SU-DHL-6 (cell line): Measurements from ENCODE around the gene SEMA5A.

Source experiments
- H2AFZ ChIP-seq: fragments of 200-600 bp; sonication (generic); 2 replicates; pipeline ENCODE4 v1.6.1; 2014; ENCODE audit warnings: low read depth, mild to moderate bottlenecking, moderate library complexity, mixed read lengths, antibody characterized with exemption, low read length; ENCODE audit not compliant: severe bottlenecking
- H3F3A ChIP-seq: fragments of 200-600 bp; shearing (Covaris generic); 2 replicates; pipeline ENCODE4 v1.6.0; 2016; ENCODE audit warnings: antibody characterized with exemption, mild to moderate bottlenecking; ENCODE audit not compliant: insufficient read depth
- H3K27ac ChIP-seq: fragments of 200-600 bp; sonication (generic); 2 replicates; pipeline ENCODE4 v1.5.1; 2016; ENCODE audit warnings: low read depth, mild to moderate bottlenecking, low read length, moderate library complexity, mixed read lengths
- H3K27me3 ChIP-seq: fragments of 200-600 bp; sonication (generic), shearing (Covaris generic); 2 replicates; pipeline ENCODE4 v1.6.0; 2014; ENCODE audit warnings: mild to moderate bottlenecking, low read length
- H3K36me3 ChIP-seq: fragments of 200-600 bp; sonication (generic); 2 replicates; pipeline ENCODE4 v1.6.1; 2014; ENCODE audit warnings: mild to moderate bottlenecking, low read length, mixed read lengths
- H3K4me2 ChIP-seq: fragments of 300-600, 200-600 bp; shearing (Covaris generic), sonication (generic); 2 replicates; pipeline ENCODE4 v1.6.0; 2014; ENCODE audit warnings: low read length, low read depth, mild to moderate bottlenecking; ENCODE audit not compliant: poor library complexity, severe bottlenecking
- H3K4me3 ChIP-seq: fragments of 200-600 bp; sonication (generic); 2 replicates; pipeline ENCODE4 v1.5.1; 2014; ENCODE audit warnings: antibody characterized with exemption, low read length, mild to moderate bottlenecking, mixed read lengths; ENCODE audit not compliant: insufficient read depth, poor library complexity, severe bottlenecking
- H3K79me2 ChIP-seq: fragments of 200-600 bp; sonication (generic); 2 replicates; pipeline ENCODE4 v1.6.1; 2014; ENCODE audit warnings: mild to moderate bottlenecking, low read length, moderate library complexity; ENCODE audit not compliant: insufficient read depth
- H3K9ac ChIP-seq: fragments of 200-600 bp; sonication (generic); 2 replicates; pipeline ENCODE4 v1.7.0; 2014; ENCODE audit warnings: mild to moderate bottlenecking, low read length
- H3K9me2 ChIP-seq: fragments of 200-600 bp; sonication (generic); replicated peaks from 2 replicates; pipeline ENCODE4 v1.6.1; 2014; ENCODE audit warnings: low read length; ENCODE audit not compliant: insufficient read depth
- H3K9me3 ChIP-seq: fragments of 200-600 bp; sonication (generic); 2 replicates; pipeline ENCODE4 v1.6.1; 2014; ENCODE audit warnings: low read length, mixed read lengths; ENCODE audit not compliant: insufficient read depth
- H4K20me1 ChIP-seq: fragments of 200-600 bp; sonication (generic); 2 replicates; pipeline ENCODE4 v1.6.1; 2014; ENCODE audit warnings: low read depth, mild to moderate bottlenecking, antibody characterized with exemption, low read length, moderate library complexity, mixed read lengths
- EZH2phosphoT487 ChIP-seq: fragments of 200-600 bp; sonication (generic), shearing (Covaris generic); conservative IDR thresholded peaks from 2 replicates; pipeline ENCODE4 v1.6.1; 2018; ENCODE audit warnings: mild to moderate bottlenecking, antibody characterized with exemption, low read length, moderate library complexity, mixed read lengths
- TF ChIP-seq, protein P1 (sequence below): fragments of 200-600 bp; sonication (generic); IDR thresholded peaks from one replicate; pipeline ENCODE4 v1.5.1; 2017; ENCODE audit warnings: antibody characterized with exemption, mild to moderate bottlenecking, low read length, moderate library complexity; ENCODE audit not compliant: insufficient read depth, poor library complexity, severe bottlenecking

The SEMA5A gene

DNA sequence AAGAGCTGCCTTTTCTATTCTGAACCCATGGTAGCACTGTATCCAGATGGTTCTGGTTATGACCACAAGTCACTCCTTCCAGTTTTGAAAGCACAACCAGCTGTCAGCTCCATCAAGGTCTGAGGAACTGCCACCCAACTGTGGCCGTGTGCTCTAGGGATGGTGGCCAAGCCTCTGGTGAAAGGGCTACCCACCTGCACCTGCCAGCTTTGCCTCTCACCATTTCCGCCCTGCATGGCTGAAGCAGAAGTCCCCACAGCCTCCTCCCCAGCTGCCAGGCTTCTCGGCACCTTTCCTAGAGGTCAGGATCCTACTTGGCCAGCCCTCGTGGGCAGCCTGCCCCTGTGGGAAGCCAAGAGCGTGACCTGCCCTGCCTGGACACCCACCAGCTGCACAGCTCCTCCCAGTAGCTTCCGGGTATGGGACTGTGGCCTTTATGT is 16.8 kb downstream of the SEMA5A start:
- Histone ChIP-seq H3K27me3 (no peaks in the 10 kb centered on the region), H3K27ac (no peak overlapping the region), H3K4me2 (no peak overlapping the region)

DNA sequence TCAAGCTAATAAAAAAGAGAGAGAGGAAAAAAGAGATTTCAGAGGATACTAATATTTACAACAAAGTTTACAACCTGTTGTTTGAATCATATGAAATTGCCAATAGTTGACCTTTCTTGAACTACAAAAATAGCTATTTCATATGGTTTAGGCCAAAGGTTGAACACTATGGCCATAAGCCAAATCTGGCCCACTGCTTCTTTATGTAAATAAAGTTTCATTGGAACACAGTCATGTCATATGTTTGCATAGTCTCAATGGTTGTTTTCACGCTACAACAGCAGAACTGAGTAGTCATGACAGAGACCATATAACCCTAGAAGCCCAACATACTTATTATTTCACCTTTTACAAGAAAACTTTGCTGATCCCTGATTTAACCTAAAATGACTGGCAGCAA is 20.9 kb downstream of the SEMA5A start:
- no peak overlapping the region for H2AFZ ChIP-seq
- no peaks in the 10 kb centered on the region for H3F3A ChIP-seq
- H3K27ac ChIP-seq, result no peak overlapping the region
- H3K36me3 ChIP-seq, result no peaks in the 10 kb centered on the region
- no peaks in the 10 kb centered on the region for H3K9me2 ChIP-seq
- H3K9ac ChIP-seq, result no peak overlapping the region
- no peaks in the 10 kb centered on the region for H3K27me3 ChIP-seq
- no peak overlapping the region for H3K4me2 ChIP-seq
- TF ChIP-seq, protein P1, sequence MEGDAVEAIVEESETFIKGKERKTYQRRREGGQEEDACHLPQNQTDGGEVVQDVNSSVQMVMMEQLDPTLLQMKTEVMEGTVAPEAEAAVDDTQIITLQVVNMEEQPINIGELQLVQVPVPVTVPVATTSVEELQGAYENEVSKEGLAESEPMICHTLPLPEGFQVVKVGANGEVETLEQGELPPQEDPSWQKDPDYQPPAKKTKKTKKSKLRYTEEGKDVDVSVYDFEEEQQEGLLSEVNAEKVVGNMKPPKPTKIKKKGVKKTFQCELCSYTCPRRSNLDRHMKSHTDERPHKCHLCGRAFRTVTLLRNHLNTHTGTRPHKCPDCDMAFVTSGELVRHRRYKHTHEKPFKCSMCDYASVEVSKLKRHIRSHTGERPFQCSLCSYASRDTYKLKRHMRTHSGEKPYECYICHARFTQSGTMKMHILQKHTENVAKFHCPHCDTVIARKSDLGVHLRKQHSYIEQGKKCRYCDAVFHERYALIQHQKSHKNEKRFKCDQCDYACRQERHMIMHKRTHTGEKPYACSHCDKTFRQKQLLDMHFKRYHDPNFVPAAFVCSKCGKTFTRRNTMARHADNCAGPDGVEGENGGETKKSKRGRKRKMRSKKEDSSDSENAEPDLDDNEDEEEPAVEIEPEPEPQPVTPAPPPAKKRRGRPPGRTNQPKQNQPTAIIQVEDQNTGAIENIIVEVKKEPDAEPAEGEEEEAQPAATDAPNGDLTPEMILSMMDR, result no peak
- no peak for TF ChIP-seq EZH2phosphoT487
- no peaks in the 10 kb centered on the region for H3K79me2 ChIP-seq
- H4K20me1 ChIP-seq, result no peaks in the 10 kb centered on the region
- H3K9me3 ChIP-seq, result no peaks in the 10 kb centered on the region
- H3K4me3 ChIP-seq, result no peak overlapping the region

More for the DNA sequence above, 16.8 kb downstream of the SEMA5A start:
- H3K79me2 ChIP-seq, result no peaks in the 10 kb centered on the region
- H3F3A ChIP-seq, result no peaks in the 10 kb centered on the region
- no peak overlapping the region for H3K9ac ChIP-seq
- no peaks in the 10 kb centered on the region for H3K9me3 ChIP-seq
- no peaks in the 10 kb centered on the region for H3K36me3 ChIP-seq
- H4K20me1 ChIP-seq, result no peaks in the 10 kb centered on the region
- H3K9me2 ChIP-seq, result no peaks in the 10 kb centered on the region
- no peak for TF ChIP-seq EZH2phosphoT487
- TF ChIP-seq, protein P1, result no peak
- H2AFZ ChIP-seq, result no peak overlapping the region
- no peak overlapping the region for H3K4me3 ChIP-seq

DNA sequence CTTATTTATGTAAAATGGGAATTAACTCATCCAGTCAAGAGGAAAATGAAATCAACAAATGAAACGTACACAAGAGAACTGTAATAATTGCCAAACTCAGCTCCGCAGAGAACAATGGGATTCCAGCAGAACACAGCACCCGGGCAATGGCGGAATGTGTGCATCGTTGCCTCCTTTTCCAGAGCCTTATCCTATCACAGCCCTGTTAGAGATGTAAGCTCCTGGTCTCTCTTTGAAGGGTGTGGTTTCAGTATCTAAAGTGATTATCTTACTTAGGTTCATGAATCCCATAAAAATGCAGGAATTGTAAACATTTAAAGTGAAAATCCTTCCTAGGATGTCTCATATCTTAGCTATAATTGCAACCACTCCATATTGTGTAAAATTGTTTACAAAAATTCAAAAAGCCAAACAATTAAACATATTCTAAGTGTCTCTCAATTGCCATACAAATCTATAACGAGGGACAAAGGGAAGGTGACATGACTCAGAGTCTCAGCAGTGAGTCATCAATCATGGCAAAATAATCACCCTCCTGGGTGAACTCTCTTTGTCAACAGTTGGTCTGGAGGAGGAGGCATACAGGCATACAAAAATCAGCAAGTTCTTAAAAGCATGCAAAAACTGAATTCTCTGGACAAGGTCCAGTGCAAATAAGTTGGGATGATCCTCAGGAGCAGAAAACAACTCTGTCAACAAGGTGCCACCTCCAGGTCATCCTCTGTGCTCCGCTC is 22.6 kb downstream of the SEMA5A start:
- Histone ChIP-seq H3F3A (no peaks in the 10 kb centered on the region), H3K27ac (no peak overlapping the region), H3K9ac (no peak overlapping the region), H3K79me2 (no peaks in the 10 kb centered on the region), H3K4me3 (no peak overlapping the region), H4K20me1 (no peaks in the 10 kb centered on the region), H3K4me2 (no peak overlapping the region), H3K9me3 (no peaks in the 10 kb centered on the region), H3K9me2 (no peaks in the 10 kb centered on the region), H2AFZ (no peak overlapping the region), H3K27me3 (no peaks in the 10 kb centered on the region), H3K36me3 (no peaks in the 10 kb centered on the region)
- no peak for TF ChIP-seq EZH2phosphoT487
- TF ChIP-seq, protein P1, result no peak
